MCF 10A (cell line): Measurements from ENCODE around the gene MRPL58. TPM values are rescaled to one million over a fixed set of nuclear protein-coding genes. Genes with fewer than 3 reads are reported as not detected.

ENCODE experiments used
- BruUV-seq: library from RNA; stranded (reverse); fragments of 400-500 nt; replicated peaks from 2 replicates; lab custom pipeline; 2021; lab: Mats Ljungman, UMichigan
- CTCF ChIA-PET: fragments of 300-600 bp; sonication (Branson Sonifier 250); formaldehyde crosslinking; extraction: SDS; loops from one replicate; lab custom pipeline; 2021; ENCODE audit warnings: antibody characterized with exemption, inconsistent platforms; lab: Yijun Ruan, JAX
- POLR2A ChIA-PET: fragments of 300-600, 350-650 bp; sonication (Branson Sonifier 250); formaldehyde crosslinking; extraction: SDS; loops from one replicate; lab custom pipeline; 2020; ENCODE audit warnings: antibody characterized with exemption, inconsistent platforms; lab: Yijun Ruan, JAX
- DNase-seq: peaks from one replicate; pipeline ENCODE4 v3.0.0-alpha.2; 2018; ENCODE audit not compliant: unreplicated experiment
- H3K27ac Mint-ChIP-seq: one replicate; pipeline ENCODE4 v1.8.0; 2022; ENCODE audit warnings: mild to moderate bottlenecking, low read depth, mixed read lengths; ENCODE audit not compliant: unreplicated experiment
- H3K27me3 Mint-ChIP-seq: one replicate; pipeline ENCODE4 v1.8.0; 2022; ENCODE audit warnings: mixed read lengths; ENCODE audit not compliant: insufficient read depth, unreplicated experiment
- H3K36me3 Mint-ChIP-seq: one replicate; pipeline ENCODE4 v1.8.0; 2022; ENCODE audit warnings: mild to moderate bottlenecking, moderate library complexity, mixed read lengths; ENCODE audit not compliant: insufficient read depth, unreplicated experiment
- H3K4me1 Mint-ChIP-seq: one replicate; pipeline ENCODE4 v1.8.0; 2022; ENCODE audit warnings: mixed read lengths; ENCODE audit not compliant: insufficient read depth, unreplicated experiment
- H3K4me3 Mint-ChIP-seq: one replicate; pipeline ENCODE4 v1.8.0; 2022; ENCODE audit warnings: mild to moderate bottlenecking, moderate library complexity, mixed read lengths; ENCODE audit not compliant: unreplicated experiment
- H3K9me3 Mint-ChIP-seq: one replicate; pipeline ENCODE4 v1.8.0; 2022; ENCODE audit warnings: mixed read lengths; ENCODE audit not compliant: unreplicated experiment
- CTCF ChIP-seq: fragments of 200-600 bp; IDR thresholded peaks from one replicate; pipeline ENCODE4 v1.8.0; 2022; ENCODE audit warnings: antibody characterized with exemption, mild to moderate bottlenecking; ENCODE audit not compliant: unreplicated experiment
- intact Hi-C: fragments of 100-400 bp; cut with micrococcal nuclease; formaldehyde crosslinking; loops from 2 replicates; pipeline ENCODE4 v1.14.1; 2022
- total RNA-seq: library from RNA; stranded (reverse); gene quantifications from 2 replicates; pipeline ENCODE4 v1.2.3, GENCODE V29; 2022

Gene MRPL58
- total RNA-seq, 1 experiment from 2014 or later, result 71.2 TPM

GRCh38 chr17:75033346-75034235 lies 21.1 kb downstream of the MRPL58 start:
- peaks cover 12% of the 10 kb centered on the region for H3K4me1 Mint-ChIP-seq

GRCh38 chr17:75034236-75034908 lies 21.9 kb downstream of the MRPL58 start:
- no peak for TF ChIP-seq CTCF
- Mint-ChIP-seq H3K36me3 (peaks cover 56% of the 10 kb centered on the region), H3K9me3 (no peaks in the 10 kb centered on the region), H3K27me3 (no peaks in the 10 kb centered on the region), H3K4me3 (peak overlapping the region; percentile 81), H3K4me1 (peaks cover 12% of the 10 kb centered on the region), H3K27ac (peak overlapping the region; percentile 94)
- intact Hi-C loops, result loop anchor here (1.0 kb wide), 1 partner anchor 73 kb away; no protein-coding TSS in a partner anchor
- ChIA-PET CTCF (interaction anchor here (0.5 to 2.0 kb wide), 10 partner anchors 8 to 379 kb away, joined by 3 to 4 read pairs (median 3); no protein-coding TSS in a partner anchor), POLR2A (interaction anchor here (1.1 to 3.6 kb wide), 16 partner anchors 8 to 228 kb away, joined by 3 to 63 read pairs (median 6); partner anchors contain the start of genes ARMC7, ATP5PD, CDR2L and FDXR)
- peak; percentile 96 for DNase-seq
- no TSS peak for BruUV-seq

More at GRCh38 chr17:75033346-75034235, 21.1 kb downstream of the MRPL58 start:
- POLR2A ChIA-PET, result interaction anchor here (1.3 to 3.6 kb wide), 11 partner anchors 9 to 160 kb away, joined by 3 to 63 read pairs (median 9); partner anchors contain the start of genes ATP5PD, CDR2L, FDXR and KCTD2
- CTCF ChIA-PET, result interaction anchor here (0.6 to 2.0 kb wide), 5 partner anchors 11 to 72 kb away, joined by 3 to 4 read pairs (median 3); no protein-coding TSS in a partner anchor
- BruUV-seq, result no TSS peak
- no peaks in the 10 kb centered on the region for H3K9me3 Mint-ChIP-seq
- H3K4me3 Mint-ChIP-seq, result peak overlapping the region; percentile 81
- peak; percentile 25 for TF ChIP-seq CTCF
- DNase-seq, result peak; percentile 94
- peak overlapping the region; percentile 94 for H3K27ac Mint-ChIP-seq
- intact Hi-C loops, result loop anchor here (1.0 to 2.0 kb wide), 3 partner anchors 21 to 72 kb away; partner anchors contain the start of gene MRPL58
- no peaks in the 10 kb centered on the region for H3K27me3 Mint-ChIP-seq
- peaks cover 49% of the 10 kb centered on the region for H3K36me3 Mint-ChIP-seq

GRCh38 chr17:75036643-75037268 lies 24.3 kb downstream of the MRPL58 start:
- BruUV-seq, result no TSS peak
- Mint-ChIP-seq H3K27ac (no peak overlapping the region), H3K4me1 (peaks cover 12% of the 10 kb centered on the region), H3K9me3 (no peaks in the 10 kb centered on the region), H3K36me3 (peaks cover 80% of the 10 kb centered on the region), H3K4me3 (no peak overlapping the region), H3K27me3 (no peaks in the 10 kb centered on the region)
- intact Hi-C loops, result no loop called here
- no peak for DNase-seq
- no peak for TF ChIP-seq CTCF
- CTCF ChIA-PET, result interaction anchor here (0.6 kb wide), 1 partner anchor 32 kb away, joined by 3 read pairs; no protein-coding TSS in a partner anchor
- POLR2A ChIA-PET, result interaction anchor here (0.9 to 3.6 kb wide), 5 partner anchors 11 to 165 kb away, joined by 3 to 63 read pairs (median 14); partner anchors contain the start of genes ATP5PD, CDR2L and KCTD2
